ENCODE results near the gene NELL2. TPM values are rescaled to one million over a fixed set of nuclear protein-coding genes. Genes with fewer than 3 reads are reported as not detected.

Gene NELL2
- polyA plus RNA-seq, 3 donors, result 13.4 to 19.7 (median 17.5) TPM

DNA sequence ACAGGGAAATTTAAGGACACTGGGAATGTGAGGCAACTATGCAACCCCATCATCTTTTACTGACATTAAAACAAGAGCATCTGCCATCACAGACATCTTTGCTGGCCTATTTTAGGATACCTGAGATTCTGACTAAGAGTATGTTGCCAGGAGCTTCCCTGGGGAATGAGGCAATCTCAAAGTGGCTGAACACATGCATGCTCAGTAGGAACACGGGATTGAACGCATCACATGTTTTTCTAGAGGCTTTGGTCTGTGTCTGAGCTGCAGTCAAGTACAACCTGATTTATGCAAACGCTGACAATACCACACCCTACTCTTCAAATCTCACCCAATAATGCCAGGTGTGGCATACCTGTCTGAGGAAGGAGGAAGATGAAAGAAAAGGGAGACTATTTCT lies 416.5 kb downstream of the NELL2 start:
- DNase-seq (ENCODE audit: extremely low read depth in 1 of 11, low read depth in 9 of 11, low spot score in 4 of 11), result no peak

Other genes with a start within 250 kb of the NELL2 start
- under 1 TPM in 2 of 3 donors, not detected in 1; 0.11 to 0.13 TPM for gene DBX2, start 174.8 kb upstream of the NELL2 start, polyA plus RNA-seq (ENCODE audit: insufficient read length in 3 of 3)

Data from renal cortex interstitium (tissue), 11 donors.